HEK293 (cell line): ENCODE measurements around the gene SYCN.

ENCODE experiments used
- AEBP2 ChIP-seq: fragments of 450-650 bp; formaldehyde crosslinking; IDR thresholded peaks from 2 replicates; pipeline ENCODE4 v1.5.1; 2016; ENCODE audit warnings: missing biosample characterization, missing genetic modification characterization, borderline replicate concordance
- BCL11B ChIP-seq: fragments of 450-650 bp; formaldehyde crosslinking; IDR thresholded peaks from 2 replicates; pipeline ENCODE4 v1.5.1; 2016; ENCODE audit warnings: low read depth, missing biosample characterization, missing genetic modification characterization
- EGR2 ChIP-seq: fragments of 450-650 bp; formaldehyde crosslinking; IDR thresholded peaks from 2 replicates; pipeline ENCODE4 v1.5.1; 2016; ENCODE audit warnings: low read depth, missing biosample characterization, missing genetic modification characterization
- HIC1 ChIP-seq: fragments of 450-650 bp; formaldehyde crosslinking; IDR thresholded peaks from 2 replicates; pipeline ENCODE4 v1.5.1; 2016; ENCODE audit warnings: missing biosample characterization, missing genetic modification characterization
- KLF10 ChIP-seq: fragments of 450-650 bp; IDR thresholded peaks from 2 replicates; pipeline ENCODE4 v1.5.1; 2018; ENCODE audit warnings: missing biosample characterization, mild to moderate bottlenecking, missing genetic modification characterization
- KLF7 ChIP-seq: fragments of 450-650 bp; formaldehyde crosslinking; IDR thresholded peaks from 2 replicates; pipeline ENCODE4 v1.5.1; 2016; ENCODE audit warnings: missing biosample characterization, missing genetic modification characterization, borderline replicate concordance
- PRDM6 ChIP-seq: fragments of 450-650 bp; formaldehyde crosslinking; IDR thresholded peaks from 2 replicates; pipeline ENCODE4 v1.5.1; 2017; ENCODE audit warnings: missing biosample characterization, missing genetic modification characterization
- RBAK ChIP-seq: fragments of 450-650 bp; formaldehyde crosslinking; IDR thresholded peaks from 2 replicates; pipeline ENCODE4 v1.5.1; 2016; ENCODE audit warnings: missing biosample characterization, missing genetic modification characterization
- ZBTB44 ChIP-seq: fragments of 450-650 bp; IDR thresholded peaks from 2 replicates; pipeline ENCODE4 v1.5.1; 2018; ENCODE audit warnings: missing biosample characterization, mild to moderate bottlenecking, missing genetic modification characterization
- ZBTB48 ChIP-seq: fragments of 450-650 bp; formaldehyde crosslinking; IDR thresholded peaks from 2 replicates; pipeline ENCODE4 v1.5.1; 2016; ENCODE audit warnings: missing biosample characterization, missing genetic modification characterization
- ZFHX2 ChIP-seq: fragments of 450-650 bp; formaldehyde crosslinking; conservative IDR thresholded peaks from 2 replicates; pipeline ENCODE4 v1.5.1; 2016; ENCODE audit warnings: missing biosample characterization, missing genetic modification characterization
- ZIC2 ChIP-seq: fragments of 450-650 bp; formaldehyde crosslinking; IDR thresholded peaks from 2 replicates; pipeline ENCODE4 v1.5.1; 2016; ENCODE audit warnings: missing biosample characterization, missing genetic modification characterization
- ZNF114 ChIP-seq: fragments of 450-650 bp; formaldehyde crosslinking; IDR thresholded peaks from 2 replicates; pipeline ENCODE4 v1.5.0; 2017; ENCODE audit warnings: missing biosample characterization, missing genetic modification characterization
- ZNF146 ChIP-seq: fragments of 450-650 bp; formaldehyde crosslinking; IDR thresholded peaks from 2 replicates; pipeline ENCODE4 v1.5.1; 2016; ENCODE audit warnings: missing biosample characterization, missing genetic modification characterization
- ZNF155 ChIP-seq: fragments of 450-650 bp; formaldehyde crosslinking; IDR thresholded peaks from 2 replicates; pipeline ENCODE4 v1.5.1; 2016; ENCODE audit warnings: missing biosample characterization, missing genetic modification characterization
- ZNF214 ChIP-seq: fragments of 450-650 bp; formaldehyde crosslinking; IDR thresholded peaks from 2 replicates; pipeline ENCODE4 v1.5.1; 2017; ENCODE audit warnings: missing biosample characterization, mild to moderate bottlenecking, missing genetic modification characterization, borderline replicate concordance
- ZNF24 ChIP-seq: fragments of 450-650 bp; formaldehyde crosslinking; IDR thresholded peaks from 2 replicates; pipeline ENCODE4 v1.5.1; 2016; ENCODE audit warnings: missing biosample characterization, missing genetic modification characterization
- ZNF311 ChIP-seq: fragments of 450-650 bp; formaldehyde crosslinking; IDR thresholded peaks from 2 replicates; pipeline ENCODE4 v1.5.1; 2017; ENCODE audit warnings: missing biosample characterization, missing genetic modification characterization, borderline replicate concordance
- ZNF398 ChIP-seq: fragments of 450-650 bp; formaldehyde crosslinking; IDR thresholded peaks from 2 replicates; pipeline ENCODE4 v1.5.1; 2017; ENCODE audit warnings: missing biosample characterization, missing genetic modification characterization
- ZNF426 ChIP-seq: fragments of 450-650 bp; formaldehyde crosslinking; IDR thresholded peaks from 2 replicates; pipeline ENCODE4 v1.5.1; 2017; ENCODE audit warnings: missing biosample characterization, missing genetic modification characterization, mild to moderate bottlenecking, inconsistent platforms, moderate library complexity
- ZNF473 ChIP-seq: fragments of 450-650 bp; formaldehyde crosslinking; IDR thresholded peaks from 2 replicates; pipeline ENCODE4 v1.5.1; 2017; ENCODE audit warnings: missing biosample characterization, missing genetic modification characterization
- ZNF514 ChIP-seq: fragments of 450-650 bp; formaldehyde crosslinking; IDR thresholded peaks from 2 replicates; pipeline ENCODE4 v1.5.1; 2016; ENCODE audit warnings: missing biosample characterization, missing genetic modification characterization
- ZNF549 ChIP-seq: fragments of 450-650 bp; IDR thresholded peaks from 2 replicates; pipeline ENCODE4 v1.5.1; 2018; ENCODE audit warnings: missing biosample characterization, missing genetic modification characterization, mild to moderate bottlenecking, inconsistent platforms, moderate library complexity
- ZNF558 ChIP-seq: fragments of 450-650 bp; formaldehyde crosslinking; IDR thresholded peaks from 2 replicates; pipeline ENCODE4 v1.5.1; 2016; ENCODE audit warnings: missing biosample characterization, missing genetic modification characterization
- ZNF561 ChIP-seq: fragments of 450-650 bp; IDR thresholded peaks from 2 replicates; pipeline ENCODE4 v1.5.1; 2018; ENCODE audit warnings: missing biosample characterization, missing genetic modification characterization, borderline replicate concordance
- ZNF596 ChIP-seq: fragments of 450-650 bp; IDR thresholded peaks from 2 replicates; pipeline ENCODE4 v1.5.0; 2018; ENCODE audit warnings: missing biosample characterization, mild to moderate bottlenecking, missing genetic modification characterization, moderate library complexity
- ZNF626 ChIP-seq: fragments of 450-650 bp; sonication (Bioruptor Pico); formaldehyde crosslinking; IDR thresholded peaks from 2 replicates; pipeline ENCODE4 v1.5.1; 2018; ENCODE audit warnings: missing biosample characterization, missing genetic modification characterization, inconsistent platforms
- ZNF677 ChIP-seq: fragments of 450-650 bp; IDR thresholded peaks from 2 replicates; pipeline ENCODE4 v1.5.0; 2018; ENCODE audit warnings: missing biosample characterization, mild to moderate bottlenecking, missing genetic modification characterization, moderate library complexity
- ZNF747 ChIP-seq: fragments of 450-650 bp; formaldehyde crosslinking; IDR thresholded peaks from 2 replicates; pipeline ENCODE4 v1.5.1; 2016; ENCODE audit warnings: missing biosample characterization, missing genetic modification characterization
- ZNF776 ChIP-seq: fragments of 450-650 bp; formaldehyde crosslinking; IDR thresholded peaks from 2 replicates; pipeline ENCODE4 v1.5.0; 2017; ENCODE audit warnings: missing biosample characterization, missing genetic modification characterization, borderline replicate concordance
- ZSCAN23 ChIP-seq: fragments of 450-650 bp; formaldehyde crosslinking; IDR thresholded peaks from 2 replicates; pipeline ENCODE4 v1.5.1; 2016; ENCODE audit warnings: missing biosample characterization, missing genetic modification characterization
- ZXDB ChIP-seq: fragments of 450-650 bp; formaldehyde crosslinking; IDR thresholded peaks from 2 replicates; pipeline ENCODE4 v1.5.1; 2016; ENCODE audit warnings: missing biosample characterization, missing genetic modification characterization

Gene SYCN

GRCh38 chr19:39237200-39238184 is 33.4 kb upstream of the SYCN start (continued):
- no peak for TF ChIP-seq PRDM6 (tag by site-specific recombination)
- peak; percentile 52 for TF ChIP-seq ZNF398 (tag by site-specific recombination)
- no peak for TF ChIP-seq ZNF114 (tag by site-specific recombination)
- TF ChIP-seq ZNF747 (tag by site-specific recombination), result no peak
- TF ChIP-seq ZXDB (tag by site-specific recombination), result no peak
- TF ChIP-seq KLF7 (tag by site-specific recombination), result no peak
- TF ChIP-seq AEBP2 (tag by site-specific recombination), result no peak
- no peak for TF ChIP-seq ZNF677 (tag by site-specific recombination)
- TF ChIP-seq ZNF426 (tag by site-specific recombination), result no peak
- TF ChIP-seq ZNF214, result no peak
- no peak for TF ChIP-seq ZBTB48 (tag by site-specific recombination)
- TF ChIP-seq EGR2 (tag by site-specific recombination), result peak; percentile 65; the same call in 1 of the 2 replicates
- no peak for TF ChIP-seq RBAK (tag by site-specific recombination)
- no peak for TF ChIP-seq BCL11B (tag by site-specific recombination)
- no peak for TF ChIP-seq KLF10
- no peak for TF ChIP-seq ZNF146 (tag by site-specific recombination)
- TF ChIP-seq ZNF155 (tag by site-specific recombination), result no peak
- no peak for TF ChIP-seq ZNF561 (tag by site-specific recombination)
- no peak for TF ChIP-seq ZIC2 (tag by site-specific recombination)
- no peak for TF ChIP-seq ZNF596 (tag by site-specific recombination)
- TF ChIP-seq ZNF776 (tag by site-specific recombination), result no peak
- TF ChIP-seq ZNF626, result no peak
- no peak for TF ChIP-seq ZNF558 (tag by site-specific recombination)
- no peak for TF ChIP-seq ZNF311 (tag by site-specific recombination)
- no peak for TF ChIP-seq ZNF514 (tag by site-specific recombination)
- TF ChIP-seq ZNF473 (tag by site-specific recombination), result no peak
- no peak for TF ChIP-seq ZBTB44 (tag by site-specific recombination)
- no peak for TF ChIP-seq ZSCAN23
- no peak for TF ChIP-seq HIC1 (tag by site-specific recombination)
- no peak for TF ChIP-seq ZNF24 (tag by site-specific recombination)
- TF ChIP-seq ZNF549 (tag by site-specific recombination), result no peak
- TF ChIP-seq ZFHX2 (tag by site-specific recombination), result peak; percentile 73
